Measurements from ENCODE around the gene RBMS1. TPM values are rescaled to one million over a fixed set of nuclear protein-coding genes. Genes with fewer than 3 reads are reported as not detected.
A peak's percentile ranks its signal among the peaks of the same experiment; 100 is the strongest.

The RBMS1 gene
- total and polyA plus RNA-seq, 2 of the 4 experiments (the other 2 are of a cell fraction): 43.5 to 64.9 TPM

GRCh38 chr2:160371251-160372009 is 122.2 kb downstream of the RBMS1 start (continued):
- TF ChIP-seq RAD21 (IDR thresholded peaks at IDR 0.05; ENCODE audit: low read length) (no peak), MAFK (IDR thresholded peaks at IDR 0.05; ENCODE audit: low read depth, low read length) (no peak)

- H2AFZ ChIP-seq (replicated peaks; ENCODE audit: low read length, poor library complexity): no peak overlapping the region
- no peak overlapping the region for H2BK5ac ChIP-seq (ENCODE audit: low read depth, low read length, poor library complexity, severe bottlenecking)
- no peak overlapping the region for H3K18ac ChIP-seq (ENCODE audit: low read depth, low read length)
- ATAC-seq (ENCODE audit: low read depth) (no peak), DNase-seq (peak; percentile 46)
- H3K4me3 ChIP-seq (ENCODE audit: insufficient read depth, low read depth, low read length): no peak overlapping the region
- H3K4ac ChIP-seq (ENCODE audit: low read depth, low read length): no peak overlapping the region
- no peak overlapping the region for H4K5ac ChIP-seq (ENCODE audit: low read depth, low read length)
- 0 out of 3 replicates have a peak overlapping the region, but pooled peaks have one; percentile 27 for H2BK15ac ChIP-seq (ENCODE audit: low read depth, low read length)
- H3K9me1 ChIP-seq (ENCODE audit: insufficient read depth, low read length): peaks cover 36% of the 10 kb centered on the region
- no peak overlapping the region for H3K27ac ChIP-seq (ENCODE audit: insufficient read depth, low read length)
- in situ Hi-C loops (cut with MboI; ENCODE audit: low sequenced_read_pairs): no loop called here
- POLR2A ChIA-PET (ENCODE audit: unreplicated experiment): no interaction called here
- dilution Hi-C loops (cut with HindIII; ENCODE audit: low sequenced_read_pairs, unreplicated experiment): no loop called here
- peak overlapping the region; percentile 44; the same call in 1 of the 2 replicates for H3K14ac ChIP-seq (replicated peaks; ENCODE audit: low read depth, low read length)
- H4K20me1 ChIP-seq (ENCODE audit: insufficient read depth, low read length): peaks cover 88% of the 10 kb centered on the region
- no peak overlapping the region for H4K8ac ChIP-seq (ENCODE audit: low read depth in 2 of 2, low read length in 2 of 2)
- H3K79me1 ChIP-seq (ENCODE audit: low read depth in 1 of 2, low read length in 2 of 2): peaks cover 13 to 89% of the 10 kb centered on the region in 2 experiments; a peak in 3 of 4 replicates
- intact Hi-C loops (cut with micrococcal nuclease): no loop called here
- H3K4me1 ChIP-seq (ENCODE audit: control insufficient read depth, insufficient read depth, low read length): peaks cover 40% of the 10 kb centered on the region
- H3K56ac ChIP-seq (ENCODE audit: extremely low read depth, insufficient read depth, low read length): no peak overlapping the region
- H3K9ac ChIP-seq (ENCODE audit: low read depth, low read length): no peak overlapping the region
- H2BK20ac ChIP-seq (ENCODE audit: low read depth, low read length): no peak overlapping the region
- no peaks in the 10 kb centered on the region for H3K9me3 ChIP-seq (ENCODE audit: control insufficient read depth, insufficient read depth, low read length)
- no peak overlapping the region for H2AK9ac ChIP-seq (replicated peaks; ENCODE audit: low read depth, low read length, poor library complexity)
- CTCF ChIA-PET: interaction anchor here (0.6 kb wide), 1 partner anchor 190 kb away, joined by 7 read pairs; no protein-coding TSS in a partner anchor
- BruUV-seq (replicated peaks): no TSS peak
- H2AK5ac ChIP-seq (ENCODE audit: low read depth, low read length): peak overlapping the region; percentile 68; the same call in 1 of the 2 replicates
- no peak overlapping the region for H3K4me2 ChIP-seq (ENCODE audit: low read depth, low read length)
- no peaks in the 10 kb centered on the region for H3K27me3 ChIP-seq (ENCODE audit: control insufficient read depth, insufficient read depth, low read length)
- 100% methylated on average over 1 of the region's 7 CpGs; no CpG with 5 or more reads in 1 of the 2 experiments for WGBS, 2 experiments (ENCODE audit: extremely low coverage in 2 of 2, insufficient read length in 1 of 2)
- no peak overlapping the region for H2BK120ac ChIP-seq (ENCODE audit: low read depth, low read length)
- H3K23ac ChIP-seq (ENCODE audit: low read depth, low read length): peak overlapping the region; percentile 7; the same call in 1 of the 2 replicates
- no peak overlapping the region for H4K91ac ChIP-seq (ENCODE audit: insufficient read depth, low read depth, low read length)
- peaks cover 8% of the 10 kb centered on the region for H3K36me3 ChIP-seq (ENCODE audit: control insufficient read depth, insufficient read depth, low read length)
- TF ChIP-seq CEBPB (IDR thresholded peaks at IDR 0.05; ENCODE audit: low read depth, low read length): peak; percentile 66
- TF ChIP-seq POLR2A (IDR thresholded peaks at IDR 0.05; ENCODE audit: low read depth, low read length): no peak
These were observed 124.3 kb downstream of the RBMS1 start for GRCh38 chr2:160368988-160369930.

Measured in IMR-90 (cell line).